Measurements from ENCODE around the gene SBK3.
"Not testable (repeated sequence)": the region's sequence is repeated elsewhere in the genome, so short reads cannot be mapped to it uniquely, and the experiment has no call there.

The SBK3 gene

GRCh38 chr19:55539090-55539984 is 6.0 kb downstream of the SBK3 start:
- DNase-seq: no peak

- DNase-seq: no peak
These were observed 7.2 kb downstream of the SBK3 start for GRCh38 chr19:55538132-55538531.

- no peak for DNase-seq
These were observed 7.6 kb downstream of the SBK3 start for GRCh38 chr19:55537741-55538111.

- DNase-seq: peak; percentile 8
These were observed 8.2 kb downstream of the SBK3 start, which contains the start of gene SBK2 for GRCh38 chr19:55536951-55537740. SBK2 (minus strand) TSS chr19:55537133; CDS start chr19:55536294, 839 bp downstream.

GRCh38 chr19:55536366-55536765 is 9.0 kb downstream of the SBK3 start:
- no peak for DNase-seq

GRCh38 chr19:55535965-55536350 is 9.4 kb downstream of the SBK3 start:
- no peak for DNase-seq

GRCh38 chr19:55535173-55535964 is 10.0 kb downstream of the SBK3 start:
- no peak for DNase-seq

- DNase-seq: not testable (repeated sequence)
These were observed 11.1 kb downstream of the SBK3 start for GRCh38 chr19:55534280-55534679.

- DNase-seq: no peak
These were observed 14.3 kb downstream of the SBK3 start for GRCh38 chr19:55530996-55531395.

- DNase-seq: no peak
These were observed 15.6 kb downstream of the SBK3 start for GRCh38 chr19:55529636-55530234.

- no peak for DNase-seq
These were observed 17.1 kb downstream of the SBK3 start for GRCh38 chr19:55528030-55528803.

- no peak for DNase-seq
These were observed 17.9 kb downstream of the SBK3 start for GRCh38 chr19:55527197-55528029.

GRCh38 chr19:55526216-55527196 is 18.8 kb downstream of the SBK3 start:
- DNase-seq: no peak

GRCh38 chr19:55525289-55526101 is 19.8 kb downstream of the SBK3 start:
- no peak for DNase-seq

GRCh38 chr19:55520691-55521292 is 24.6 kb downstream of the SBK3 start:
- no peak for DNase-seq

GRCh38 chr19:55519451-55520311 is 25.7 kb downstream of the SBK3 start:
- no peak for DNase-seq

Data from OCI-M1 (cell line).